Middle frontal gyrus (tissue), 1 donor: ENCODE results near the gene FRMD4B.

Experiments
- DNase-seq: peaks from one replicate; pipeline ENCODE4 v3.0.0-alpha.2; 2015; ENCODE audit warnings: low spot score; ENCODE audit errors: extremely low spot score

FRMD4B gene

GRCh38 chr3:69128509-69128908 lies 257.4 kb downstream of the FRMD4B start:
- DNase-seq: no peak

GRCh38 chr3:69126999-69127398 lies 258.9 kb downstream of the FRMD4B start:
- no peak for DNase-seq

GRCh38 chr3:69126216-69126615 lies 259.7 kb downstream of the FRMD4B start:
- DNase-seq: no peak

- DNase-seq: no peak
These were observed 263.5 kb downstream of the FRMD4B start, which contains the start of gene LMOD3 for GRCh38 chr3:69122403-69122802. LMOD3 (minus strand) TSS chr3:69122595; CDS start chr3:69122386, 209 bp downstream.

- no peak for DNase-seq
These were observed 263.9 kb downstream of the FRMD4B start for GRCh38 chr3:69121950-69122349.

- no peak for DNase-seq
These were observed 264.4 kb downstream of the FRMD4B start for GRCh38 chr3:69121513-69121912.

GRCh38 chr3:69120879-69121464 lies 264.9 kb downstream of the FRMD4B start:
- DNase-seq: peak; percentile 75
